H1 (cell line): ENCODE measurements around the gene LTB4R. TPM values are rescaled to one million over a fixed set of nuclear protein-coding genes. Genes with fewer than 3 reads are reported as not detected.

Experiments
- BRCA1 ChIP-seq: IDR thresholded peaks from 2 replicates; pipeline ENCODE4 v1.6.1; 2012; ENCODE audit warnings: low read depth, low read length, improper control_type of control experiment
- CREB1 ChIP-seq: IDR thresholded peaks from 2 replicates; pipeline ENCODE4 v1.6.1; 2012; ENCODE audit warnings: inconsistent platforms
- HDAC6 ChIP-seq: IDR thresholded peaks from one replicate; pipeline ENCODE4 v1.7.1; 2012; ENCODE audit warnings: low read depth, mild to moderate bottlenecking, inconsistent platforms, low read length, moderate library complexity
- JUND ChIP-seq: IDR thresholded peaks from 2 replicates; pipeline ENCODE4 v1.6.1; 2011; ENCODE audit warnings: mild to moderate bottlenecking, improper control_type of control experiment, low read length
- KDM5A ChIP-seq: fragments of 200-600 bp; IDR thresholded peaks from 2 replicates; pipeline ENCODE4 v1.7.1; 2012; ENCODE audit warnings: mild to moderate bottlenecking, low read length, inconsistent platforms, mixed read lengths
- TAF1 ChIP-seq: IDR thresholded peaks from 2 replicates; pipeline ENCODE4 v1.6.1; 2011; ENCODE audit warnings: mild to moderate bottlenecking, low read depth, low read length
- TAF7 ChIP-seq: optimal IDR thresholded peaks from 2 replicates; pipeline ENCODE3; 2011; ENCODE audit warnings: low read depth, mild to moderate bottlenecking, inconsistent platforms, low read length, moderate library complexity, borderline replicate concordance
- YY1 ChIP-seq: IDR thresholded peaks from 2 replicates; pipeline ENCODE4 v1.6.1; 2011; ENCODE audit warnings: low read depth, mild to moderate bottlenecking, low read length
- polyA plus RNA-seq, 7 experiments: library from polyadenylated mRNA; depleted of rRNA in 3 of 7; stranded (reverse) in 5 of 7; unstranded in 2 of 7; fragments of >200 nt in 5 of 7; fragments of 200-250 nt in 2 of 7; gene quantifications; 1 replicate in 5 of 7; 2 replicates in 1 of 7; 4 replicates in 1 of 7; pipeline versions ENCODE4 v1.2.1 to v1.2.3, GENCODE V29; 2011 to 2013; ENCODE audit warnings: missing spikeins in 2 of 7, mixed read lengths in 2 of 7
- total RNA-seq: library from RNA; stranded (reverse); fragmentation: NEBNext Ultra II Directional; extraction: Animal tissue kit (Norgen Biotek cat#: 25700); gene quantifications from 2 replicates; pipeline ENCODE4 v1.2.1, GENCODE V29; 2021
- TF ChIP-seq, protein P1 (sequence below): fragments of 300-600 bp; sonication (generic); IDR thresholded peaks from 2 replicates; pipeline ENCODE4 v1.7.1; 2012; ENCODE audit warnings: low read length, moderate library complexity, mild to moderate bottlenecking, inconsistent platforms; ENCODE audit not compliant: insufficient replicate concordance
- TF ChIP-seq, protein P2 (sequence below): IDR thresholded peaks from 2 replicates; pipeline ENCODE4 v1.6.1; 2012; ENCODE audit warnings: low read length, inconsistent platforms

Gene LTB4R
- total and polyA plus RNA-seq, 2 of the 8 experiments (the other 6 are each of a cell fraction or from before 2014, with no cell fraction given) = 4.1 to 6.7 TPM

DNA sequence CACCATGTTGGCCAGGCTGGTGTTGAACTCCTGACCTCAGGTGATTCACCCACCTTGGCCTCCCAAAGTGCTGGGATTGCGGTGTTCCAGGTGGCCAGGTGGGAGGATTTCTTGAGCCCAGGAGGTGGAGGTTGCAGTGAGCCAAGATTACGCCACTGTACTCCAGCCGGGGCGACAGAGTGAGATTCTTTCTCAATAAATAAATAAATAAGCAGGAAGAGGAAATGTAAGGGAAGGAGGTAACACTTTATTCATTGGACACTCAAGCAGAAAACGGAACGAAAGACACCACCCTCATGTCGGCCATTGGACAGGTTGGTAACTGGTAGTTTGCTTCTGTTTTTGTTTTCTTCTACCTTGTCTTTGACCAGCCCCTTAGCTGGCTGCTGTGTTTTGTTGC lies 43.7 kb downstream of the LTB4R start (continued):
- TF ChIP-seq, protein P1, sequence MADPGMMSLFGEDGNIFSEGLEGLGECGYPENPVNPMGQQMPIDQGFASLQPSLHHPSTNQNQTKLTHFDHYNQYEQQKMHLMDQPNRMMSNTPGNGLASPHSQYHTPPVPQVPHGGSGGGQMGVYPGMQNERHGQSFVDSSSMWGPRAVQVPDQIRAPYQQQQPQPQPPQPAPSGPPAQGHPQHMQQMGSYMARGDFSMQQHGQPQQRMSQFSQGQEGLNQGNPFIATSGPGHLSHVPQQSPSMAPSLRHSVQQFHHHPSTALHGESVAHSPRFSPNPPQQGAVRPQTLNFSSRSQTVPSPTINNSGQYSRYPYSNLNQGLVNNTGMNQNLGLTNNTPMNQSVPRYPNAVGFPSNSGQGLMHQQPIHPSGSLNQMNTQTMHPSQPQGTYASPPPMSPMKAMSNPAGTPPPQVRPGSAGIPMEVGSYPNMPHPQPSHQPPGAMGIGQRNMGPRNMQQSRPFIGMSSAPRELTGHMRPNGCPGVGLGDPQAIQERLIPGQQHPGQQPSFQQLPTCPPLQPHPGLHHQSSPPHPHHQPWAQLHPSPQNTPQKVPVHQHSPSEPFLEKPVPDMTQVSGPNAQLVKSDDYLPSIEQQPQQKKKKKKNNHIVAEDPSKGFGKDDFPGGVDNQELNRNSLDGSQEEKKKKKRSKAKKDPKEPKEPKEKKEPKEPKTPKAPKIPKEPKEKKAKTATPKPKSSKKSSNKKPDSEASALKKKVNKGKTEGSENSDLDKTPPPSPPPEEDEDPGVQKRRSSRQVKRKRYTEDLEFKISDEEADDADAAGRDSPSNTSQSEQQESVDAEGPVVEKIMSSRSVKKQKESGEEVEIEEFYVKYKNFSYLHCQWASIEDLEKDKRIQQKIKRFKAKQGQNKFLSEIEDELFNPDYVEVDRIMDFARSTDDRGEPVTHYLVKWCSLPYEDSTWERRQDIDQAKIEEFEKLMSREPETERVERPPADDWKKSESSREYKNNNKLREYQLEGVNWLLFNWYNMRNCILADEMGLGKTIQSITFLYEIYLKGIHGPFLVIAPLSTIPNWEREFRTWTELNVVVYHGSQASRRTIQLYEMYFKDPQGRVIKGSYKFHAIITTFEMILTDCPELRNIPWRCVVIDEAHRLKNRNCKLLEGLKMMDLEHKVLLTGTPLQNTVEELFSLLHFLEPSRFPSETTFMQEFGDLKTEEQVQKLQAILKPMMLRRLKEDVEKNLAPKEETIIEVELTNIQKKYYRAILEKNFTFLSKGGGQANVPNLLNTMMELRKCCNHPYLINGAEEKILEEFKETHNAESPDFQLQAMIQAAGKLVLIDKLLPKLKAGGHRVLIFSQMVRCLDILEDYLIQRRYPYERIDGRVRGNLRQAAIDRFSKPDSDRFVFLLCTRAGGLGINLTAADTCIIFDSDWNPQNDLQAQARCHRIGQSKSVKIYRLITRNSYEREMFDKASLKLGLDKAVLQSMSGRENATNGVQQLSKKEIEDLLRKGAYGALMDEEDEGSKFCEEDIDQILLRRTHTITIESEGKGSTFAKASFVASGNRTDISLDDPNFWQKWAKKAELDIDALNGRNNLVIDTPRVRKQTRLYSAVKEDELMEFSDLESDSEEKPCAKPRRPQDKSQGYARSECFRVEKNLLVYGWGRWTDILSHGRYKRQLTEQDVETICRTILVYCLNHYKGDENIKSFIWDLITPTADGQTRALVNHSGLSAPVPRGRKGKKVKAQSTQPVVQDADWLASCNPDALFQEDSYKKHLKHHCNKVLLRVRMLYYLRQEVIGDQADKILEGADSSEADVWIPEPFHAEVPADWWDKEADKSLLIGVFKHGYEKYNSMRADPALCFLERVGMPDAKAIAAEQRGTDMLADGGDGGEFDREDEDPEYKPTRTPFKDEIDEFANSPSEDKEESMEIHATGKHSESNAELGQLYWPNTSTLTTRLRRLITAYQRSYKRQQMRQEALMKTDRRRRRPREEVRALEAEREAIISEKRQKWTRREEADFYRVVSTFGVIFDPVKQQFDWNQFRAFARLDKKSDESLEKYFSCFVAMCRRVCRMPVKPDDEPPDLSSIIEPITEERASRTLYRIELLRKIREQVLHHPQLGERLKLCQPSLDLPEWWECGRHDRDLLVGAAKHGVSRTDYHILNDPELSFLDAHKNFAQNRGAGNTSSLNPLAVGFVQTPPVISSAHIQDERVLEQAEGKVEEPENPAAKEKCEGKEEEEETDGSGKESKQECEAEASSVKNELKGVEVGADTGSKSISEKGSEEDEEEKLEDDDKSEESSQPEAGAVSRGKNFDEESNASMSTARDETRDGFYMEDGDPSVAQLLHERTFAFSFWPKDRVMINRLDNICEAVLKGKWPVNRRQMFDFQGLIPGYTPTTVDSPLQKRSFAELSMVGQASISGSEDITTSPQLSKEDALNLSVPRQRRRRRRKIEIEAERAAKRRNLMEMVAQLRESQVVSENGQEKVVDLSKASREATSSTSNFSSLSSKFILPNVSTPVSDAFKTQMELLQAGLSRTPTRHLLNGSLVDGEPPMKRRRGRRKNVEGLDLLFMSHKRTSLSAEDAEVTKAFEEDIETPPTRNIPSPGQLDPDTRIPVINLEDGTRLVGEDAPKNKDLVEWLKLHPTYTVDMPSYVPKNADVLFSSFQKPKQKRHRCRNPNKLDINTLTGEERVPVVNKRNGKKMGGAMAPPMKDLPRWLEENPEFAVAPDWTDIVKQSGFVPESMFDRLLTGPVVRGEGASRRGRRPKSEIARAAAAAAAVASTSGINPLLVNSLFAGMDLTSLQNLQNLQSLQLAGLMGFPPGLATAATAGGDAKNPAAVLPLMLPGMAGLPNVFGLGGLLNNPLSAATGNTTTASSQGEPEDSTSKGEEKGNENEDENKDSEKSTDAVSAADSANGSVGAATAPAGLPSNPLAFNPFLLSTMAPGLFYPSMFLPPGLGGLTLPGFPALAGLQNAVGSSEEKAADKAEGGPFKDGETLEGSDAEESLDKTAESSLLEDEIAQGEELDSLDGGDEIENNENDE = no peak
- TF ChIP-seq JUND = no peak
- TF ChIP-seq CREB1 = no peak
- TF ChIP-seq BRCA1 = no peak
- no peak for TF ChIP-seq TAF7
- TF ChIP-seq HDAC6 = no peak
- TF ChIP-seq TAF1 = no peak
- no peak for TF ChIP-seq YY1
- TF ChIP-seq KDM5A = no peak
- TF ChIP-seq, protein P2, sequence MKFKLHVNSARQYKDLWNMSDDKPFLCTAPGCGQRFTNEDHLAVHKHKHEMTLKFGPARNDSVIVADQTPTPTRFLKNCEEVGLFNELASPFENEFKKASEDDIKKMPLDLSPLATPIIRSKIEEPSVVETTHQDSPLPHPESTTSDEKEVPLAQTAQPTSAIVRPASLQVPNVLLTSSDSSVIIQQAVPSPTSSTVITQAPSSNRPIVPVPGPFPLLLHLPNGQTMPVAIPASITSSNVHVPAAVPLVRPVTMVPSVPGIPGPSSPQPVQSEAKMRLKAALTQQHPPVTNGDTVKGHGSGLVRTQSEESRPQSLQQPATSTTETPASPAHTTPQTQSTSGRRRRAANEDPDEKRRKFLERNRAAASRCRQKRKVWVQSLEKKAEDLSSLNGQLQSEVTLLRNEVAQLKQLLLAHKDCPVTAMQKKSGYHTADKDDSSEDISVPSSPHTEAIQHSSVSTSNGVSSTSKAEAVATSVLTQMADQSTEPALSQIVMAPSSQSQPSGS = no peak
